Panc1 (cell line): ENCODE measurements around the gene DFFB. TPM values are rescaled to one million over a fixed set of nuclear protein-coding genes. Genes with fewer than 3 reads are reported as not detected.
A peak's percentile ranks its signal among the peaks of the same experiment; 100 is the strongest.

Source experiments
- ATAC-seq: fragments of 200-7000 bp; cut with Tn5 transposase; 2 replicates; pipeline ENCODE4 v1.9.1; 2020; ENCODE audit warnings: mild to moderate bottlenecking, moderate library complexity
- BruUV-seq: library from RNA; stranded (reverse); fragments of 400-500 nt; replicated peaks from 2 replicates; lab custom pipeline; 2021; lab: Mats Ljungman, UMichigan
- CTCF ChIA-PET: fragments of 300-600 bp; sonication (Branson Sonifier 250); formaldehyde crosslinking; loops from one replicate; lab custom pipeline; 2022; ENCODE audit warnings: antibody characterized with exemption; lab: Charles Lee
- POLR2A ChIA-PET: fragments of 300-600 bp; sonication (Branson Sonifier 250); formaldehyde crosslinking; loops from one replicate; lab custom pipeline; 2022; ENCODE audit warnings: antibody characterized with exemption; lab: Charles Lee
- DNase-seq: peaks from one replicate; pipeline ENCODE4 v3.0.0-alpha.2; 2010; ENCODE audit warnings: low read depth, low spot score
- H3K27ac ChIP-seq: 2 replicates; pipeline ENCODE4 v1.5.1; 2011; ENCODE audit warnings: mild to moderate bottlenecking, low read length, inconsistent platforms
- H3K27me3 ChIP-seq: fragments of 200-500 bp; sonication (Bioruptor generic); 2 replicates; pipeline ENCODE4 v1.6.0; 2014; ENCODE audit warnings: low read length, inconsistent platforms; ENCODE audit not compliant: control insufficient read depth, insufficient read depth
- H3K36me3 ChIP-seq: fragments of 200-500 bp; sonication (Bioruptor generic); 2 replicates; pipeline ENCODE4 v1.5.1; 2014; ENCODE audit warnings: inconsistent platforms, mild to moderate bottlenecking, low read length, moderate library complexity; ENCODE audit not compliant: control insufficient read depth, insufficient read depth
- H3K4me1 ChIP-seq: 2 replicates; pipeline ENCODE4 v1.5.1; 2011; ENCODE audit warnings: inconsistent platforms, mild to moderate bottlenecking, low read length, moderate library complexity; ENCODE audit not compliant: control insufficient read depth, insufficient read depth
- H3K4me3 ChIP-seq, 2 experiments: 2 replicates each; pipeline ENCODE4 v1.5.1; 2011 to 2012; ENCODE audit warnings: low read depth in 2 of 2, low read length in 2 of 2, mild to moderate bottlenecking in 2 of 2, inconsistent platforms in 1 of 2, moderate library complexity in 1 of 2
- H3K9me3 ChIP-seq: fragments of 200-500 bp; sonication (Bioruptor generic); 2 replicates; pipeline ENCODE4 v1.5.1; 2014; ENCODE audit warnings: low read depth, mild to moderate bottlenecking, inconsistent platforms, low read length, moderate library complexity; ENCODE audit not compliant: control insufficient read depth, insufficient read depth
- POLR2AphosphoS5 ChIP-seq: IDR thresholded peaks from 2 replicates; pipeline ENCODE4 v1.6.1; 2012; ENCODE audit warnings: mild to moderate bottlenecking, low read depth, low read length, moderate library complexity
- SIN3A ChIP-seq: IDR thresholded peaks from 2 replicates; pipeline ENCODE4 v1.6.1; 2012; ENCODE audit warnings: low read depth, mild to moderate bottlenecking, low read length, moderate library complexity, borderline replicate concordance; ENCODE audit not compliant: insufficient read depth
- TCF7L2 ChIP-seq: IDR thresholded peaks from 2 replicates; pipeline ENCODE4 v1.6.1; 2011; ENCODE audit warnings: mild to moderate bottlenecking, low read depth, low read length, inconsistent platforms
- in situ Hi-C: cut with HindIII; loops from 2 replicates; pipeline ENCODE4 v1.10.0; 2016; ENCODE audit warnings: low sequenced_read_pairs, low pct_unique_long_range_greater_than_20kb
- intact Hi-C: fragments of 100-400 bp; cut with micrococcal nuclease; formaldehyde crosslinking; loops from one replicate; pipeline ENCODE4 v1.10.0; 2022; ENCODE audit not compliant: unreplicated experiment
- total RNA-seq: library from RNA; stranded (reverse); gene quantifications from one replicate; pipeline ENCODE4 v1.2.1, GENCODE V29; 2021; ENCODE audit not compliant: unreplicated experiment
- TF ChIP-seq, protein P1 (sequence below): fragments of 450-650 bp; IDR thresholded peaks from 2 replicates; pipeline ENCODE4 v1.5.1; 2017; ENCODE audit warnings: mild to moderate bottlenecking
- TF ChIP-seq, protein P2 (sequence below), 2 experiments: IDR thresholded peaks; 2 replicates each; pipeline ENCODE4 v1.6.1; 2011 to 2012; ENCODE audit warnings: low read depth in 2 of 2, control low read depth in 1 of 2, low read length in 1 of 2, mild to moderate bottlenecking in 1 of 2, moderate library complexity in 1 of 2; ENCODE audit not compliant: insufficient read depth in 1 of 2

DFFB gene
- total RNA-seq, 1 experiment from 2014 or later: 3.0 TPM

DNA sequence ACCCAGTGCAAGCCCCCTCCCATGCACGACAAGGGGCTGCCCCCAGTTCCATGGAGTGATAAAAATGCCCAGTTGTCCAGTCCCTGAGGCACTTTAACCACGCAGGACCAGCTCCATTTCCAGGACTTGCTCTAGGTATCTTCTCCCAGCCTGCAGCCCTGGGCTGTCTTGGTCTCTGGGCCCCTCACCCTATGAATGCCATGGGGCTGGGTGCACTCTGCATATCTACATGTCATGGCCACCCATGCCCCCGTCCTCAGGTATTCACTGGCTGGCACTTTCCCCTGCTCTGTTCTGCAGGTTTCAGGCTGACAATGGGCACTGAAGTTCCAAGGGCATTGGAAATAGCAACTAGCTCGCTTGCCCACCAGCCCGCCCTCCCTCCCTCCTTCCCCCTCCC is 62.4 kb downstream of the DFFB start:
- POLR2A ChIA-PET: no interaction called here
- Histone ChIP-seq H3K27ac (no peak overlapping the region), H3K4me1 (no peaks in the 10 kb centered on the region), H3K36me3 (no peaks in the 10 kb centered on the region), H3K4me3 (no peak overlapping the region), H3K9me3 (no peaks in the 10 kb centered on the region), H3K27me3 (no peaks in the 10 kb centered on the region)
- in situ Hi-C loops: no loop called here
- DNase-seq: no peak
- TF ChIP-seq TCF7L2 (no peak), POLR2AphosphoS5 (no peak), SIN3A (no peak)
- TF ChIP-seq, protein P1, sequence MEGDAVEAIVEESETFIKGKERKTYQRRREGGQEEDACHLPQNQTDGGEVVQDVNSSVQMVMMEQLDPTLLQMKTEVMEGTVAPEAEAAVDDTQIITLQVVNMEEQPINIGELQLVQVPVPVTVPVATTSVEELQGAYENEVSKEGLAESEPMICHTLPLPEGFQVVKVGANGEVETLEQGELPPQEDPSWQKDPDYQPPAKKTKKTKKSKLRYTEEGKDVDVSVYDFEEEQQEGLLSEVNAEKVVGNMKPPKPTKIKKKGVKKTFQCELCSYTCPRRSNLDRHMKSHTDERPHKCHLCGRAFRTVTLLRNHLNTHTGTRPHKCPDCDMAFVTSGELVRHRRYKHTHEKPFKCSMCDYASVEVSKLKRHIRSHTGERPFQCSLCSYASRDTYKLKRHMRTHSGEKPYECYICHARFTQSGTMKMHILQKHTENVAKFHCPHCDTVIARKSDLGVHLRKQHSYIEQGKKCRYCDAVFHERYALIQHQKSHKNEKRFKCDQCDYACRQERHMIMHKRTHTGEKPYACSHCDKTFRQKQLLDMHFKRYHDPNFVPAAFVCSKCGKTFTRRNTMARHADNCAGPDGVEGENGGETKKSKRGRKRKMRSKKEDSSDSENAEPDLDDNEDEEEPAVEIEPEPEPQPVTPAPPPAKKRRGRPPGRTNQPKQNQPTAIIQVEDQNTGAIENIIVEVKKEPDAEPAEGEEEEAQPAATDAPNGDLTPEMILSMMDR: no peak
- TF ChIP-seq, protein P2, sequence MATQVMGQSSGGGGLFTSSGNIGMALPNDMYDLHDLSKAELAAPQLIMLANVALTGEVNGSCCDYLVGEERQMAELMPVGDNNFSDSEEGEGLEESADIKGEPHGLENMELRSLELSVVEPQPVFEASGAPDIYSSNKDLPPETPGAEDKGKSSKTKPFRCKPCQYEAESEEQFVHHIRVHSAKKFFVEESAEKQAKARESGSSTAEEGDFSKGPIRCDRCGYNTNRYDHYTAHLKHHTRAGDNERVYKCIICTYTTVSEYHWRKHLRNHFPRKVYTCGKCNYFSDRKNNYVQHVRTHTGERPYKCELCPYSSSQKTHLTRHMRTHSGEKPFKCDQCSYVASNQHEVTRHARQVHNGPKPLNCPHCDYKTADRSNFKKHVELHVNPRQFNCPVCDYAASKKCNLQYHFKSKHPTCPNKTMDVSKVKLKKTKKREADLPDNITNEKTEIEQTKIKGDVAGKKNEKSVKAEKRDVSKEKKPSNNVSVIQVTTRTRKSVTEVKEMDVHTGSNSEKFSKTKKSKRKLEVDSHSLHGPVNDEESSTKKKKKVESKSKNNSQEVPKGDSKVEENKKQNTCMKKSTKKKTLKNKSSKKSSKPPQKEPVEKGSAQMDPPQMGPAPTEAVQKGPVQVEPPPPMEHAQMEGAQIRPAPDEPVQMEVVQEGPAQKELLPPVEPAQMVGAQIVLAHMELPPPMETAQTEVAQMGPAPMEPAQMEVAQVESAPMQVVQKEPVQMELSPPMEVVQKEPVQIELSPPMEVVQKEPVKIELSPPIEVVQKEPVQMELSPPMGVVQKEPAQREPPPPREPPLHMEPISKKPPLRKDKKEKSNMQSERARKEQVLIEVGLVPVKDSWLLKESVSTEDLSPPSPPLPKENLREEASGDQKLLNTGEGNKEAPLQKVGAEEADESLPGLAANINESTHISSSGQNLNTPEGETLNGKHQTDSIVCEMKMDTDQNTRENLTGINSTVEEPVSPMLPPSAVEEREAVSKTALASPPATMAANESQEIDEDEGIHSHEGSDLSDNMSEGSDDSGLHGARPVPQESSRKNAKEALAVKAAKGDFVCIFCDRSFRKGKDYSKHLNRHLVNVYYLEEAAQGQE (IDR thresholded peaks at IDR 0.05; ENCODE audit: insufficient read depth in 1 of 2, low read depth in 2 of 2, low read length in 1 of 2): no peak
- CTCF ChIA-PET: no interaction called here
- ATAC-seq: no peak
- no TSS peak for BruUV-seq
- intact Hi-C loops: loop anchor here (10.0 kb wide), 1 partner anchor 135 kb away; no protein-coding TSS in a partner anchor

DNA sequence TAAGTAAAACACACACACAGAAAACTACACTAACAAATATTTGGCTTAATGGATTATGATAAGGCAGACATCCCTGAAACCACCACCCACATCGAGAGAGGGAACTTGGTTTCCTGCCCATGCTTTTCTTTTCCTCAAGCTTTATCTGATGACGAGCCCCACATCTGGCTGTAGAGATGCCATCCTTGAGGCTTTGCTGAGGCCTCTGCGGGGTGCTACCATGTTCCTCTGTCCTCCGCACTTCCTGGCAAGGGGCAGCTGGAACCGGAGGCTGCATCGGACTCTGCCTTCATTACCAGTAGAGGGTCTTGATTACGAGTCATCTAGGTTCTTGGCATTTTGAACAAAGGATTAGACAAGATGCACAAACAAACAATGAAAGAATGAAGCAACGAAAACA is 64.5 kb downstream of the DFFB start:
- POLR2A ChIA-PET: no interaction called here
- TF ChIP-seq, protein P2 (IDR thresholded peaks at IDR 0.05; ENCODE audit: insufficient read depth in 1 of 2, low read depth in 2 of 2, low read length in 1 of 2): no peak
- TF ChIP-seq TCF7L2 (no peak), POLR2AphosphoS5 (no peak), SIN3A (no peak)
- TF ChIP-seq, protein P1: no peak
- BruUV-seq: no TSS peak
- no peaks in the 10 kb centered on the region for H3K27me3 ChIP-seq
- H3K27ac ChIP-seq: no peak overlapping the region
- H3K9me3 ChIP-seq: no peaks in the 10 kb centered on the region
- DNase-seq (no peak), ATAC-seq (no peak)
- H3K36me3 ChIP-seq: no peaks in the 10 kb centered on the region
- H3K4me3 ChIP-seq: 0 out of 4 replicates have a peak overlapping the region, but pooled peaks of 1 of the 2 experiments have one; percentile 16
- CTCF ChIA-PET: no interaction called here
- no peaks in the 10 kb centered on the region for H3K4me1 ChIP-seq
- in situ Hi-C loops: no loop called here
- intact Hi-C loops: no loop called here
